GM23338 (cell line): Measurements from ENCODE around the gene PLEKHS1. TPM values are rescaled to one million over a fixed set of nuclear protein-coding genes. Genes with fewer than 3 reads are reported as not detected.

ENCODE experiments used
- ATAC-seq: fragments of 200-7000 bp; cut with Tn5 transposase; 3 replicates; pipeline ENCODE4 v1.9.1; 2020
- DNase-seq: peaks from one replicate; pipeline ENCODE4 v3.0.0-alpha.2; 2015; ENCODE audit warnings: low spot score
- H2AFZ ChIP-seq: fragments of 200-600 bp; sonication (generic); 2 replicates; pipeline ENCODE4 v1.8.0; 2016; ENCODE audit warnings: antibody characterized with exemption, mild to moderate bottlenecking, moderate library complexity
- H3F3A ChIP-seq: fragments of 200-600 bp; sonication (generic); replicated peaks from 2 replicates; pipeline ENCODE4 v1.8.0; 2017; ENCODE audit warnings: antibody characterized with exemption, mixed run types, low read depth
- H3K27ac ChIP-seq: fragments of 200-600 bp; sonication (generic); 2 replicates; pipeline ENCODE4 v1.6.1; 2016; ENCODE audit warnings: low read depth
- H3K27me3 ChIP-seq: fragments of 200-600 bp; sonication (generic); 2 replicates; pipeline ENCODE4 v1.8.0; 2016; ENCODE audit warnings: mild to moderate bottlenecking, mixed run types, moderate library complexity; ENCODE audit not compliant: insufficient read depth
- H3K36me3 ChIP-seq: fragments of 200-600 bp; sonication (generic); 2 replicates; pipeline ENCODE4 v1.8.0; 2016; ENCODE audit warnings: mild to moderate bottlenecking; ENCODE audit not compliant: insufficient read depth
- H3K4me1 ChIP-seq: fragments of 200-600 bp; sonication (generic); 2 replicates; pipeline ENCODE4 v1.8.0; 2016; ENCODE audit warnings: mild to moderate bottlenecking, moderate library complexity; ENCODE audit not compliant: insufficient read depth
- H3K4me2 ChIP-seq: fragments of 200-600 bp; sonication (generic); 2 replicates; pipeline ENCODE4 v1.7.1; 2017; ENCODE audit warnings: mixed run types
- H3K4me3 ChIP-seq: fragments of 200-600 bp; sonication (generic); 2 replicates; pipeline ENCODE4 v1.6.1; 2016; ENCODE audit warnings: mixed run types
- H3K79me2 ChIP-seq: fragments of 200-600 bp; sonication (generic); replicated peaks from 2 replicates; pipeline ENCODE4 v1.8.0; 2017; ENCODE audit warnings: mild to moderate bottlenecking; ENCODE audit not compliant: insufficient read depth
- H3K9me2 ChIP-seq: fragments of 200-600 bp; sonication (generic); 2 replicates; pipeline ENCODE4 v1.8.0; 2017; ENCODE audit not compliant: insufficient read depth
- H4K20me1 ChIP-seq: fragments of 200-600 bp; sonication (generic); replicated peaks from 2 replicates; pipeline ENCODE4 v1.8.0; 2017; ENCODE audit warnings: mild to moderate bottlenecking; ENCODE audit not compliant: insufficient read depth
- H3K27ac Mint-ChIP-seq: 2 replicates; pipeline ENCODE4 v1.8.0; 2020; ENCODE audit warnings: inconsistent platforms, mild to moderate bottlenecking, moderate library complexity, mixed read lengths
- H3K27me3 Mint-ChIP-seq: 3 replicates; pipeline ENCODE4 v1.8.0; 2022; ENCODE audit warnings: low read depth, mild to moderate bottlenecking, moderate library complexity, mixed read lengths, inconsistent platforms; ENCODE audit not compliant: insufficient read depth, poor library complexity
- H3K36me3 Mint-ChIP-seq: 3 replicates; pipeline ENCODE4 v1.8.0; 2021; ENCODE audit warnings: low read depth, mild to moderate bottlenecking, inconsistent platforms, moderate library complexity, mixed read lengths
- H3K4me1 Mint-ChIP-seq: 3 replicates; pipeline ENCODE4 v1.8.0; 2020; ENCODE audit warnings: mild to moderate bottlenecking, inconsistent platforms, mixed read lengths
- H3K4me3 Mint-ChIP-seq: 3 replicates; pipeline ENCODE4 v1.8.0; 2021; ENCODE audit warnings: moderate library complexity, mild to moderate bottlenecking, inconsistent platforms, mixed read lengths
- H3K9me3 Mint-ChIP-seq: 3 replicates; pipeline ENCODE4 v1.8.0; 2020; ENCODE audit warnings: moderate library complexity, mild to moderate bottlenecking, inconsistent platforms, mixed read lengths
- CREB1 ChIP-seq: fragments of 250-450 bp; sonication (Bioruptor Pico); IDR thresholded peaks from 2 replicates; pipeline ENCODE4 v1.5.0; 2020; ENCODE audit warnings: low read depth, mild to moderate bottlenecking, moderate library complexity
- CTCF ChIP-seq, 2 experiments: fragments of 200-600 bp in 1 of 2; sonication (generic) in 1 of 2; conservative IDR thresholded peaks; 2 replicates each; pipeline versions ENCODE4 v1.5.1 to v1.6.1; 2016 to 2017; ENCODE audit warnings: antibody characterized with exemption in 2 of 2, low read depth in 2 of 2, mild to moderate bottlenecking in 2 of 2, moderate library complexity in 1 of 2
- ETS1 ChIP-seq: IDR thresholded peaks from 2 replicates; pipeline ENCODE4 v1.6.1; 2016; ENCODE audit warnings: antibody characterized with exemption
- EZH2 ChIP-seq: fragments of 200-600 bp; sonication (generic); IDR thresholded peaks from one replicate; pipeline ENCODE4 v1.8.0; 2017; ENCODE audit warnings: antibody characterized with exemption, mild to moderate bottlenecking, low read depth; ENCODE audit not compliant: unreplicated experiment
- EZH2phosphoT487 ChIP-seq: fragments of 200-600 bp; sonication (generic); IDR thresholded peaks from one replicate; pipeline ENCODE4 v1.8.1; 2018; ENCODE audit warnings: antibody characterized with exemption; ENCODE audit not compliant: unreplicated experiment
- JUNB ChIP-seq: IDR thresholded peaks from one replicate; pipeline ENCODE4 v1.6.1; 2016; ENCODE audit warnings: antibody characterized with exemption; ENCODE audit not compliant: unreplicated experiment
- NANOG ChIP-seq: IDR thresholded peaks from 2 replicates; pipeline ENCODE4 v1.6.1; 2016; ENCODE audit warnings: antibody characterized with exemption, borderline replicate concordance
- POLR2AphosphoS5 ChIP-seq: IDR thresholded peaks from 2 replicates; pipeline ENCODE4 v1.6.1; 2016; ENCODE audit warnings: antibody characterized with exemption, low read depth
- REST ChIP-seq: IDR thresholded peaks from one replicate; pipeline ENCODE4 v1.6.1; 2018; ENCODE audit warnings: antibody characterized with exemption; ENCODE audit not compliant: unreplicated experiment
- STAT1 ChIP-seq: IDR thresholded peaks from one replicate; pipeline ENCODE4 v1.6.1; 2016; ENCODE audit warnings: antibody characterized with exemption; ENCODE audit not compliant: unreplicated experiment
- ZNF114 ChIP-seq: fragments of 250-450 bp; sonication (Bioruptor Pico); IDR thresholded peaks from 2 replicates; pipeline ENCODE4 v1.5.0; 2020; ENCODE audit warnings: mild to moderate bottlenecking, moderate library complexity
- ZNF331 ChIP-seq: fragments of 250-450 bp; sonication (Bioruptor Pico); IDR thresholded peaks from 2 replicates; pipeline ENCODE4 v1.5.0; 2020; ENCODE audit warnings: low read depth, mild to moderate bottlenecking, moderate library complexity
- ZNF462 ChIP-seq: fragments of 250-450 bp; sonication (Bioruptor Pico); IDR thresholded peaks from 2 replicates; pipeline ENCODE4 v1.5.0; 2020; ENCODE audit warnings: mild to moderate bottlenecking, moderate library complexity
- polyA plus RNA-seq: library from polyadenylated mRNA; unstranded; fragments of >200 nt; fragmentation: Nextera tagmentation; extraction: Ambion mirVana; gene quantifications from 2 replicates; pipeline ENCODE4 v1.2.1, GENCODE V29; 2016
- total RNA-seq: library from RNA; depleted of rRNA; stranded (reverse); fragments of >200 nt; shearing (Covaris generic); gene quantifications from 2 replicates; pipeline ENCODE4 v1.2.3, GENCODE V29; 2014

The PLEKHS1 gene
- total and polyA plus RNA-seq, 2 experiments from 2014 or later, result not detected

- Histone ChIP-seq H3F3A (no peaks in the 10 kb centered on the region), H3K4me2 (no peak overlapping the region), H3K36me3 (no peaks in the 10 kb centered on the region), H3K27ac (no peak overlapping the region), H2AFZ (no peak overlapping the region), H3K79me2 (no peaks in the 10 kb centered on the region), H3K9me2 (no peaks in the 10 kb centered on the region), H4K20me1 (no peaks in the 10 kb centered on the region), H3K4me3 (no peak overlapping the region), H3K27me3 (no peaks in the 10 kb centered on the region), H3K4me1 (no peaks in the 10 kb centered on the region)
- ATAC-seq (no peak), DNase-seq (no peak)
- no peaks in the 10 kb centered on the region for H3K27me3 Mint-ChIP-seq
- H3K9me3 Mint-ChIP-seq, result peaks cover 9% of the 10 kb centered on the region
- TF ChIP-seq REST (no peak), EZH2 (no peak), ZNF331 (no peak), JUNB (no peak), STAT1 (no peak), CTCF (conservative IDR thresholded peaks at IDR 0.05; ENCODE audit: low read depth in 2 of 2) (no peak), NANOG (no peak), ZNF114 (CRISPR knock-in tag) (no peak), POLR2AphosphoS5 (no peak), ETS1 (no peak), EZH2phosphoT487 (no peak), CREB1 (no peak), ZNF462 (CRISPR knock-in tag) (no peak)
- no peaks in the 10 kb centered on the region for H3K4me1 Mint-ChIP-seq
- H3K27ac Mint-ChIP-seq, result no peak overlapping the region
- no peak overlapping the region for H3K4me3 Mint-ChIP-seq
- H3K36me3 Mint-ChIP-seq, result no peaks in the 10 kb centered on the region
Observed at GRCh38 chr10:113767222-113767621, 15.7 kb downstream of the PLEKHS1 start.
